GM18517 (cell line): ENCODE results near the gene PNMA1.

Experiments used
- ATAC-seq: cut with Tn5 transposase; IDR thresholded peaks from one replicate; pipeline ENCODE4 v1.9.1; 2021; ENCODE audit warnings: mild to moderate bottlenecking, moderate library complexity; ENCODE audit not compliant: unreplicated experiment

Gene PNMA1

GRCh38 chr14:73739174-73739898 lies 25.2 kb upstream of the PNMA1 start:
- ATAC-seq = no peak

GRCh38 chr14:73738518-73739173 lies 24.5 kb upstream of the PNMA1 start:
- no peak for ATAC-seq

GRCh38 chr14:73736842-73737241 lies 22.7 kb upstream of the PNMA1 start:
- no peak for ATAC-seq

- no peak for ATAC-seq
Measured at GRCh38 chr14:73732006-73732405, 17.8 kb upstream of the PNMA1 start.

GRCh38 chr14:73731111-73731510 lies 16.9 kb upstream of the PNMA1 start:
- no peak for ATAC-seq

- no peak for ATAC-seq
Measured at GRCh38 chr14:73729556-73730265, 15.5 kb upstream of the PNMA1 start.

GRCh38 chr14:73728717-73729330 lies 14.6 kb upstream of the PNMA1 start:
- ATAC-seq = peak; percentile 51

- ATAC-seq = no peak
Measured at GRCh38 chr14:73727166-73727565, 13.0 kb upstream of the PNMA1 start.

GRCh38 chr14:73726025-73726961 lies 12.1 kb upstream of the PNMA1 start:
- no peak for ATAC-seq

GRCh38 chr14:73725116-73726024 lies 11.2 kb upstream of the PNMA1 start:
- ATAC-seq = no peak

- no peak for ATAC-seq
Measured at GRCh38 chr14:73724696-73725095, 10.5 kb upstream of the PNMA1 start.

- ATAC-seq = no peak
Measured at GRCh38 chr14:73723797-73724661, 9.8 kb upstream of the PNMA1 start.

GRCh38 chr14:73723406-73723796 lies 9.2 kb upstream of the PNMA1 start:
- ATAC-seq = no peak

GRCh38 chr14:73722581-73722980 lies 8.4 kb upstream of the PNMA1 start:
- no peak for ATAC-seq

- no peak for ATAC-seq
Measured at GRCh38 chr14:73721101-73721821, 7.1 kb upstream of the PNMA1 start.

GRCh38 chr14:73720636-73721035 lies 6.5 kb upstream of the PNMA1 start:
- ATAC-seq = no peak

GRCh38 chr14:73719791-73720190 lies 5.6 kb upstream of the PNMA1 start:
- no peak for ATAC-seq

GRCh38 chr14:73719361-73719760 lies 5.2 kb upstream of the PNMA1 start:
- ATAC-seq = no peak
